Subcutaneous adipose tissue (tissue), 4 donors: ENCODE results near the gene FHOD3. TPM values are rescaled to one million over a fixed set of nuclear protein-coding genes. Genes with fewer than 3 reads are reported as not detected.

Experiments used
- CTCF ChIP-seq: fragments of 450-650 bp; IDR thresholded peaks from one replicate; pipeline ENCODE4 v1.5.1; 2016; ENCODE audit warnings: low read depth, mild to moderate bottlenecking, control low read depth, antibody characterized with exemption, moderate library complexity
- total RNA-seq, 4 donors: library from RNA; depleted of rRNA; stranded (reverse); fragments of >200 nt; gene quantifications; one replicate each; pipeline ENCODE4 v1.1.0, GENCODE V29; 2016

FHOD3 gene
- total RNA-seq, 4 donors from 2014 or later, result 1.5 to 5.4 (median 3.3) TPM

GRCh38 chr18:36375118-36375517, 77.6 kb downstream of the FHOD3 start:
- TF ChIP-seq CTCF, result no peak

GRCh38 chr18:36376361-36376760, 78.8 kb downstream of the FHOD3 start:
- no peak for TF ChIP-seq CTCF

DNA sequence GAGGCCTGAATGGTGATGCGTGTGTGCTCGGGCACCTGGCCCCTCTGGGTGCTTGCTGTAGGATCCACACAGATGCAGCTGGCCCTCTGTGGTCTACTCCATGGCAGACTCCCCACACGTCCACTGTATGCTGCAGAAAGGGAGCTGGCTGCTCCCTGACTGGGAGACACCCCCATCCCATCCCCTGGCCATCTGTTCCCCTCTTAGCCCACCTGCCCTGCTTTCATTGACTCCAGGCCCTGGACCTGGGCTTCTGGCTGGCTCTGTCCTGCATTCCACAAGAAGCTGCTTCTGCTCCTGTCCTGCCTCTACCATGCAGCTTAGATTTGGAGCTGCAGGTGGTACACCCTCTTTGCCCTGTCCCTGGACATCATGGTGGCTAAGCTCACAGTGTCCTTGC, 80.1 kb downstream of the FHOD3 start:
- TF ChIP-seq CTCF, result no peak

DNA sequence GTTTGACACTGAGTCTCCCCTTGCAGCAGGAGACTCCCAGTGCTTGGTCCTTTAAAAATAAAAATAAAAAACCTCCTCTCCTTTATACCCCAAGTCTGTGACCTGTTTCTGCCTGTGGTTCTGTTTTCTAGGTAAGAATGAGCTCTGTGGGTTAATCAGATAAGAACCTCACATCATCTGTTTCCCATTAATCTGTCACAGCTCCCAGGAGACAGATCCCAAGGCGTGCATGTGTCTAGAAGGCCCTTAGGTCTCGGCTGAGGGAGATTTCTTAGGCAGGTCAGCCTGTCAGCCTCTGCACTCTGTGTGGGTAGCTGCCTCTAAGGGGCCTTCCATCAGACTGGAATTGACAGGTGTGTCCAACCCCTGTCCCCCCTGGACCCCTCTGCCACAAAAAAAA, 80.7 kb downstream of the FHOD3 start:
- TF ChIP-seq CTCF, result no peak

- no peak for TF ChIP-seq CTCF
These were observed 82.0 kb downstream of the FHOD3 start for GRCh38 chr18:36379435-36379984.

DNA sequence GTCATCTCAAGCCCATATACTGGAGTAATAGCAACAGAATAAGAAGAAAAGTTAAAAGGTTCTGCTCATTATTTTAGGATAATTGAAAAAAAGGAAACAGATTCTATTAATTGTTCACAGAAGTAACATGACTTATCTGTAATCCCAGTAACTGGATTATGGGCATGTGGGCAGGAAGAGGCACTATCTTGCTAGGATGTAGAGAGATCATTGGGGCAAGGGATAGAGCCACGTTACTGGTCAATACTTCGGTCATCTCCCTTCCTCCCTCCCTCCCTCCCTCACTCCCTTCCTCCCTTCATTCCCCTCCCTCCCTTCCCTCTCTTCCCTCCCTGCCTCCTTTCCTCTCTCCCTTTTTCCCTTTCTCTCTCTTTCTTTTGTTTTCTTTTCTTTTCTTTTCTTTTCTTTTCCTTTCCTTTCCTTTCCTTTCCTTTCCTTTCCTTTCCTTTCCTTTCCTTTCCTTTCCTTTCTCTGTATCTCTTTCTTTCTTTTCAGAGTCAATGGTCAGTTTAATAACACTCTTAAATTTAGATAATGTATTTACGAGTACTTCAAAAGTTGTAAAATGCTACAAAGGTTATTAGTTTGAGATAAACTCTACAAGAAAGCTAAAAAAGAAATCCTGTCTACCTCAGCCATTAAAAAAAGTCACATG, 82.8 kb downstream of the FHOD3 start:
- no peak for TF ChIP-seq CTCF

- TF ChIP-seq CTCF, result no peak
These were observed 83.6 kb downstream of the FHOD3 start for GRCh38 chr18:36381075-36381474.
